Measurements from ENCODE around the gene TMEM92.

The TMEM92 gene

GRCh38 chr17:50274897-50275221 lies 593 bp downstream of the TMEM92 start:
- ChIA-PET CTCF (interaction anchor here (0.8 to 5.1 kb wide), 16 partner anchors 9 to 181 kb away, joined by 3 to 128 read pairs (median 4); partner anchors contain the start of genes COL1A1, PDK2 and SAMD14), POLR2A (interaction anchor here (0.6 kb wide), 1 partner anchor 1804 kb away, joined by 7 read pairs; no protein-coding TSS in a partner anchor)
- TF ChIP-seq, protein P1, sequence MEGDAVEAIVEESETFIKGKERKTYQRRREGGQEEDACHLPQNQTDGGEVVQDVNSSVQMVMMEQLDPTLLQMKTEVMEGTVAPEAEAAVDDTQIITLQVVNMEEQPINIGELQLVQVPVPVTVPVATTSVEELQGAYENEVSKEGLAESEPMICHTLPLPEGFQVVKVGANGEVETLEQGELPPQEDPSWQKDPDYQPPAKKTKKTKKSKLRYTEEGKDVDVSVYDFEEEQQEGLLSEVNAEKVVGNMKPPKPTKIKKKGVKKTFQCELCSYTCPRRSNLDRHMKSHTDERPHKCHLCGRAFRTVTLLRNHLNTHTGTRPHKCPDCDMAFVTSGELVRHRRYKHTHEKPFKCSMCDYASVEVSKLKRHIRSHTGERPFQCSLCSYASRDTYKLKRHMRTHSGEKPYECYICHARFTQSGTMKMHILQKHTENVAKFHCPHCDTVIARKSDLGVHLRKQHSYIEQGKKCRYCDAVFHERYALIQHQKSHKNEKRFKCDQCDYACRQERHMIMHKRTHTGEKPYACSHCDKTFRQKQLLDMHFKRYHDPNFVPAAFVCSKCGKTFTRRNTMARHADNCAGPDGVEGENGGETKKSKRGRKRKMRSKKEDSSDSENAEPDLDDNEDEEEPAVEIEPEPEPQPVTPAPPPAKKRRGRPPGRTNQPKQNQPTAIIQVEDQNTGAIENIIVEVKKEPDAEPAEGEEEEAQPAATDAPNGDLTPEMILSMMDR (IDR thresholded peaks at IDR 0.05; ENCODE audit: control extremely low read depth, extremely low read depth, low read depth, missing control alignments), result no peak
- DNase-seq (ENCODE audit: extremely low spot score), result no peak

DNA sequence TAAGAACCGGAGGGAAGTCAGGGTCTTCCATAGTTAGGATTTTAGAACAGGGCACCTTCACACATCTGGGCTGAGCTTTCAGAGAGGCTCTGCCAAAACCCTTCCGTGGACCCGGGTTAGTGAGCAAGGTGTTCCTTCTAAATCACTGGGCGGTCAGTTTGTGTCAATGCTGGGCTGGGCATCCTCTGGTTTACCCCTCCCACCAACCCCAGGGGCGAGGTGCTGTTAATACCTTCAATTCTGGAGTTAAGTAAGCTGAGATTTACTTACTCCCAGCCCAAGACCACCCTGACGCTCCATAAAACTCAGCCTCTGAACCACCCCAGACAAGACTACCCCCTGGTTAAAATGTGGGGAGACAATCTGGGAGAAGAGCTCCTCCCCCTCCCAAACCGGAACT lies 1.0 kb downstream of the TMEM92 start:
- no peak for DNase-seq (ENCODE audit: extremely low spot score)
- ChIA-PET CTCF (interaction anchor here (1.0 to 5.1 kb wide), 13 partner anchors 10 to 181 kb away, joined by 3 to 128 read pairs (median 5); partner anchors contain the start of genes COL1A1, PDK2 and SAMD14), POLR2A (no interaction called here)

GRCh38 chr17:50276588-50277356 lies 2.5 kb downstream of the TMEM92 start:
- POLR2A ChIA-PET, result no interaction called here
- TF ChIP-seq, protein P1 (IDR thresholded peaks at IDR 0.05; ENCODE audit: control extremely low read depth, extremely low read depth, low read depth, missing control alignments), result no peak
- DNase-seq (ENCODE audit: extremely low spot score), result no peak
- CTCF ChIA-PET, result interaction anchor here (0.7 to 10.1 kb wide), 6 partner anchors 20 to 184 kb away, joined by 3 to 71 read pairs (median 4); partner anchors contain the start of gene COL1A1

More for the DNA sequence above, 1.0 kb downstream of the TMEM92 start:
- TF ChIP-seq, protein P1 (IDR thresholded peaks at IDR 0.05; ENCODE audit: control extremely low read depth, extremely low read depth, low read depth, missing control alignments), result no peak

- CTCF ChIA-PET, result interaction anchor here (0.7 to 10.1 kb wide), 6 partner anchors 19 to 184 kb away, joined by 3 to 71 read pairs (median 4); partner anchors contain the start of gene COL1A1
- TF ChIP-seq, protein P1 (IDR thresholded peaks at IDR 0.05; ENCODE audit: control extremely low read depth, extremely low read depth, low read depth, missing control alignments), result no peak
- DNase-seq (ENCODE audit: extremely low spot score), result no peak
- POLR2A ChIA-PET, result no interaction called here
Observed at GRCh38 chr17:50277357-50277754, 3.1 kb downstream of the TMEM92 start.

- CTCF ChIA-PET, result interaction anchor here (1.1 to 10.1 kb wide), 4 partner anchors 18 to 186 kb away, joined by 3 to 71 read pairs (median 20); partner anchors contain the start of gene COL1A1
- TF ChIP-seq, protein P1 (IDR thresholded peaks at IDR 0.05; ENCODE audit: control extremely low read depth, extremely low read depth, low read depth, missing control alignments), result no peak
- no peak for DNase-seq (ENCODE audit: extremely low spot score)
- POLR2A ChIA-PET, result no interaction called here
Observed at GRCh38 chr17:50278526-50279180, 4.4 kb downstream of the TMEM92 start.

DNA sequence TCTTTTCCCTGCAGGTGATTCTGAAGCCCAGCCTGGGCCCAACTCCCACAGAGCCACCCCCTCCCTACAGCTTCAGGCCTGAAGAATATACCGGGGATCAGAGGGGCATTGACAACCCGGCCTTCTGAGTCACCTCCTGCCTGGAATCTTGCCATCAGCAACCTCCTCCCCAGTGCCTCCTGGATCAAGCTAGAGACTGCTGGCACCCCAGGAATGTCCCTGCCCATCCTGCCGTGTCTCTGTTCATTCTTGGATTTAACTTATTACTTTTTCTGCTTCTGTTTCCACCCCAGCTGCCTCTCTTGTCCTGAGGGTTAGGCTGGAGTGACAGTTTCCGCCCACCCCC lies 4.9 kb downstream of the TMEM92 start:
- DNase-seq (ENCODE audit: extremely low spot score), result no peak
- ChIA-PET POLR2A (no interaction called here), CTCF (interaction anchor here (1.1 to 10.1 kb wide), 3 partner anchors 17 to 81 kb away, joined by 3 to 71 read pairs (median 35); partner anchors contain the start of gene COL1A1)
- TF ChIP-seq, protein P1 (IDR thresholded peaks at IDR 0.05; ENCODE audit: control extremely low read depth, extremely low read depth, low read depth, missing control alignments), result no peak
